HK-2 (cell line): Measurements from ENCODE around the gene PRDX3.
"Not testable (repeated sequence)": the region's sequence is repeated elsewhere in the genome, so short reads cannot be mapped to it uniquely, and the experiment has no call there.

Experiments used
- DNase-seq: peaks from one replicate; pipeline ENCODE4 v3.0.0-alpha.2; 2018; ENCODE audit not compliant: unreplicated experiment

PRDX3 gene

DNA sequence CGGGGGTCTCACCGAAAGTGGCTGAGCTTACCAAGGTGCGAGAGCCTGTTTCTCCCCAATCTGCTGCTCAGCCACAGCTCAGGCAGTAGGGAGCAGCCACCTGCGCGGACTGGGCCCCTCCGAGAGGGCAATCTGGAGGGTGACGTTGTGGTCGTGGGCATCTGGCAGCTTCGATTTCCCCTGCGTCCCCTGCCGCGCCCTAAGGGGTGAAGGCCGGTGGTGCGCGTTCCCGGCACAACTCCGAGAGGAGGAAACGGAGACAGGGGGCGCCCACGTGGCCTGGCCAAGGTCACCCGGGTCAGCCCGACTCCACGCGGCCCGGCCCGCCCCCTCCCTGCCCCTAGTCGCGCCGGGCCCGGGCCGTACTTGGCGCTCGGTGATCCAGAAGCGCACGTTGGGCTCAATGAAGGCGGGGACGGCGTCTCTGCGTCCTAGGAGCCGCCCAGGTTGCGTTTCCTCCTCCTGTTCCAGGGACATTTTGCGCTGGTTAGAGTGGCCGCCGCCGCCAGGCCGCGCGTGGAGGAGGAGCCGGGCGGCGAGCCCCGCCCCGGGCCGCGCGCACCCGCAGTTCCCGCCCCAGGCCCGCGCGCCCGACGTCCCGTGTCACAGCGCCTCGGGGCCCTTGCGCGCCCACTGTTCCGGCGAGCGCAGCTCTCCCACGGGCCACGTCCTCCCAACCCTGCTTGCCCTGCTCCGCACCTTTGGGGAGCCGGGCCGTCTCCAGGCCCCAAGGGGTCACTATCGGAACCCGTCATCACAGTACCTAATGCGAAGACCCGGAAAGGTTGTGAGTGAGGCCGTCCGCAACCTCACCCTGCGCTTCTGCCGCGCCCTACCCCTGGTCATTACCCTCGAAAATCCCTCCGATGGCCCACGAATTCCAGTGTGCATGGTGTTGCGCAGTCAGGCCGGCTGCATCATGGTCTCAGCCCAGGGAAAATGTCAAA lies 13.2 kb downstream of the PRDX3 start, which contains the start of gene SFXN4:
Gene SFXN4, minus strand, starts transcription at position 544 of the 947 bp plus-strand sequence. Its CDS starts 67 bp downstream, at position 477.
- DNase-seq: peak; percentile 81

DNA sequence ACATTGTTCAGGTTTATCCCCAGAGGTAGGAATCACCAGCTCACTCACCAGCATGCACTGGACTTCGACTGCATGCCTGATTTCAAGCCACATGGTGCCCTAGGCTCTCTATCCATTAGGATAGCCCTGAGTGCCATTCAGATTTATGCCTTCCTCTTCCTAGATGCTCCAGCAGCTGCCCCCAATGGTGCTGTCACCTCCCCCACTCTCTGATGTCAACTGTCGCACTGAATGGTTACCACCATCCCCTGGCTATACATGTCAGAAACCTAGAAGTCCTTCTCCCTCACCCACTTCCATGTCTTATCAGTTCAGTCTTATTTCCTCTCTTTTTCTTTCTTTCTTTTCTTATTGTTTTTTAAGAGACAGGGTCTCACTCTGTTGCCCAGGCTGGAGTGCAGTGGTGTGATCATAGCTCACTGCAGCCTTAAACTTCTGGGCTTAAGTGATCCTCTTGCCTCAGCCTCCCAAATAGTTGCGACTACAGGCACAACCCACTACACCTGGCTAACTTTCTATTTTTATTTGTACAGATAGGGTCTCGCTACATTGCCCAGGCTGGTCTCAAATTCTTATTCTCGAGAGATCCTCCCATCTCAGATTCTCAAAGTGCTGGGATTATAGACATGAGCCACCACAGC lies 16.0 kb downstream of the PRDX3 start:
- DNase-seq: no peak

DNA sequence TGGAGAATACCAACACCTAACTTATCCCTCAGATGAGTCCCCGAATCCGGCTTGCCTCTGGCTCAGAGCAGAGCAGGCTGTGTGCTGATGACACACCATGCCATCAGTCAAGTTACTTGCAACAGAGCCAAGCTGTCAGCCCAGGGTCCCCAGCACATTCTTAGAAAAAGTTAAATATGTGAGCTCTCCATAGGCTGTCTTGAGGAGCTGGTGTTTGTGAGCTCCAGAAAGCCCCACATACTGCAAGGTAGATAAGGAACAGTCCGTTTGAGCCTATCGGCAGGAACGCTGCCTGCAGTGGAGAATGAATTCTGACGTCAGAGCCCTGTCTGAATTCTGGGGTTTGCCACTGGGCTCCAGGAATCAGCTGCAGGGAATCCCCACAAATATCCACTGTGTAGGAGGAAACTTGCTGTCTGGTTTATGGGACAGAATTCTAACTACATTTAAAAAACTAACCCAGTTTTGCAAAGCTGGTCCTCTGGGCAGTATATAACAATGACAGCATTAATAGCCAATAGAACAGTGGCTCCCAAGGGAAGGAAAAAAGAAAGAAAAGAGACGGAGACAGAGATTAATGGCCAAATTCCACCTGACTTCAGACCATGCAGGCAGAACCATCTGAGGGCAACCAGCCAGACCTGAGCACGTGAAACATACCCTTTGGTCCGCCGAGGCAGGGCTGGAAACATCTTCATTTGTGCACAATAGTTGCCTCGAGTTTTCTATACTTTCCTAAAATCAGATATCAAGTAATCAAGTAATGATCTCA lies 16.7 kb downstream of the PRDX3 start:
- no peak for DNase-seq

DNA sequence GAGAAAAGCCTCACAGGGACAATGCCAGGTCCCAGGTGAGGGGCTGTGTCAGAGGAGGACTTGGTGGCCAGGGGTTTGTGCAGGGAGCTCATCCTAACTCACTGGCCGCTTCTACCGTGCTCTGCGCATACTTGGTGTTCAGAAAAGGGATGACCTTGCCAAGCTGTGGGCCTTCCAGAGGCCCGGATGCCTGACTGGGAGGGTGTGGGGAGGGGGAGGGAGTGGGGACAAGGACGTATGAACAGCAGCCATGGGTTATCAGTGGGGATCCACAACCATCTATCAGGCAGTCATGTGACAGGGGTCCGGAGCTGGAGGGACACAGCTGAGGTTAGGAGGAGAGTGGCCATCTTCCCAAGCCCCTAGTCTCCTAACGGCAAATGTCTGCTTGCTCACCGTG lies 19.3 kb downstream of the PRDX3 start:
- no peak for DNase-seq

DNA sequence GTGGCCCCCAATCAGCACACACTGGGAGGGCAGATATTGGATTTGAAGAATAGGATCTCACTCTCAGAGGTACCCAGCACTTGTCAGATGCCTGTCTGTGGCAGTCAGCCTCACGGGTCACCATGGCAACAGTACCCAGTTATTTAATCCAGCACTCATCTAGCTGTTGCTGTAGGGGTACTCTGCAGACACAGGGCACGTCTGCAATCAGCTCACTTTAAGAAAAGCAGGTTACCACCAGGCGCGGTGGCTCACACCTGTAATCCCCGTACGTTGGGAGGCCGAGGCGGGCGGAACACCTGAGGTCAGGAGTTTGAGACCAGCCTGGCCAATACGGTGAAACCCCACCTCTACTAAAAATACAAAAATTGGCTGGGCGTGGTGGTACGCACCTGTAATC lies 25.0 kb downstream of the PRDX3 start:
- DNase-seq: no peak

DNA sequence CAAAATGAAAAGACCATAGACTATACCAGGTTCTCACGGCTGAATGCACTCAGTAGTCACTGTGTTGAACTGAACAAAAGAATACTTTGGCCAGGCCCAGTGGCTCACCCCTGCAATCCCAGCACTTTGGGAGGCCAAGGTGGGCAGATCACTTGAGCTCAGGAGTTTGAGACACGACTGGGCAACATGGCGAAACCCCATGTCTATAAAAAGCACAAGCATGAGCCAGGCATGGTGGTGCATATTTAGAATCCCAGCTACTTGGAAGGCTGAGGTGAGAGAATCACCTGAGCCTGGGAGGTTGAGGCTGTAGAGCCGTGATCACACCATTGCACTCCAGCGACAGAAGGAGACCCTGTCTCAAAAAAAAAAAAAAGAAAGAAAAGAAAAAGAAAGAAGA lies 25.6 kb downstream of the PRDX3 start:
- no peak for DNase-seq

DNA sequence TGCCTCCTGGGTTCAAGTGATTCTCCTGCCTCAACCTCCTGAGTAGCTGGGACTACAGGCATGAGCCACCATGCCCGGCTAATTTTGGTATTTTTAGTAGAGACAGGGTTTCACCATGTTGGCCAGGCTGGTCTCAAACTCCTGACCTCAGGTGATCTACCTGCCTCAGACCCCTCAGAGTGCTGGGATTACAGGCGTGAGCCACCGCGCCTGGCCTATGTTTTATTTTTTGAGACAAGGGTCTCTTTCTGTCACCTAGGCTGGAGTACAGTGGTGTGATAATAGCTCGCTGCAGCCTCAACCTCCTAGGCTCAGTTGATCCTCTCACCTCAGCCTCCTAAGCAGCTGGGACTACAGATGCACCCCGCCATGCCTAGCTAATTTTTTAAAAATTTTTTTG lies 27.0 kb downstream of the PRDX3 start:
- not testable (repeated sequence) for DNase-seq

DNA sequence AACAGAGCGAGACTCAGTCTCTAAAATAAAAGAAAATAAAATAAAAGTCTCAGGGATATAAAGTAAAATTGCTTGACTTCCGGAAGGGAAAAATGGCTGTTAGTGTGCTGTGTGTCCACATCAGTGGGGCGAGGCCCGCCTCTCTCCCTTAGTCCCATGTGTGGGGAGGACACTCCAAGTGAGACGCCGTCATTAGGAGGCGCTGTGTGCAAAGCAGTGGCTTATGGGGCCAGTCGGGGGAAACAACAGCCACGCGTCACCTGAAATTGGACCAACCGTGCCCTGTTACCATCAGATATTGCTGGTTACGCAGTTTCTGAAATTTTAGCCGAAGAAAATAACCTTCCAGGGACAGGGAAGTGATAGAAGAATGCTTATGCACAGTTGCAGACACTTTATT lies 28.9 kb downstream of the PRDX3 start:
- no peak for DNase-seq

DNA sequence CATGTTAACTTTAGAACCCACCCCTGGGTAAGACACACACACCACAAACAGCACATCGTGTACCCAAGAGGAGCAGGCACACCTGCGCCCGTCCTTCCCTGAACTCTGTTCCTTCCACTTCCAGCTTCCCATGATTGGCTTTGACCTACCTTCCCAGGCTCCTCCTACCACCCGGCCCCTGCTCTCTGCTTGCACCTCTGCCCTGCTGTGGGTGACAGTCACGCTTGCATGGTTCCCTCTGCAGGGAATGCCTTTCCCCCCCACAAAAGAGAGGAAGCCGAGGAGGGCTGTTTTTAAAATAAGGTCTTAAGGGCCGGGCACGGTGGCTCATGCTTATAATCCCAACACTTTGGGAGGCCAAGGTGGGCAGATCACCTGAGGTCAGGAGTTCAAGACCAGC lies 29.5 kb downstream of the PRDX3 start:
- DNase-seq: no peak

DNA sequence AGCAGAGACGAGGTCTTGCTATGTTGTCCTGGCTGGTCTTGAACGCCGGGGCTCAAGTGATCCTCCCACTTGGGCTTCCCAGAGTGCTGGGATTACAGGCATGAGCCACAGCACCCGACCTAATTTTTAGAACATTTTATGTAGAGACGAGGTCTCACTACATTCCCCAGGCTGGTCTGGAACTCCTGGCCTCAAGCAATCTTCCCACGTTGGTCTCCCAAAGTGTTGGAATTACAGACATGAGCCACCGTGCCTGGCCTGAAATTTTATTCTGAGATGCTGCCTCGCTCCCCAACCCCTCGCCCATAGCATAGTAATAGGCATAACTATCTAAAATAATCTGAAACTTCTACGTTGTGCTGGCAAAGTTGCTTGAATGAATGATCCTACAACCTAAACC lies 35.0 kb downstream of the PRDX3 start:
- DNase-seq: no peak

DNA sequence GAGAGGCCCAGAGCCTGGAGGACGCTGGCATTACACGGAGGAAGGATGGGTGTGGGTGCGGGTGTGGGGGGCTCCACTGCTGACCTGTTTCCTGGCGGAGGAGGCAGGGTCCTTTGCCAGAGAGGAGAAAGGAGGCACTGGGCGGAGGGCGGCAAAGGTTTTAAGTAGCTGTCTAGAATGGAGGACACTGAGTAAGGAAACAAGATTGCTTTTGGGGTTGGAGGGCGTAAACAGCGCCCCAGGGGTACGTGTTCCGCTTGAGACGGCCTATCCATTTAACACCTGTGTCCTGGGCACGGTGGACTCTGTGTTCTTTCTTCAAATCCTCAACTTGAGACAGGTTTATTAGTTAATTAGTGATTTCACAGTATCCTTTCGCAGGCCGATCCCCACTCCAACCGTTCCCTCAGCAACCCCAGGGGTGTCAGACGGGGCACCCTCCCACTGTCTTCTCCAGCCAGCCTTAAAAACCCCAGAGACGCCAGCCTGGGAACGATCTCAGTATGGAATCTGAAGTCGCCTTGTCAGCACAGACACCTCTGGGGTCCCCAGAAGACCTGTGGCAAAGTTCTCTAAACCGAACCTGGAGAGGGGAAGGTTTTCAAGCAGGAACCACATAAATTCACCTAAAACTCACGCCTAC lies 37.9 kb downstream of the PRDX3 start:
- DNase-seq: no peak

DNA sequence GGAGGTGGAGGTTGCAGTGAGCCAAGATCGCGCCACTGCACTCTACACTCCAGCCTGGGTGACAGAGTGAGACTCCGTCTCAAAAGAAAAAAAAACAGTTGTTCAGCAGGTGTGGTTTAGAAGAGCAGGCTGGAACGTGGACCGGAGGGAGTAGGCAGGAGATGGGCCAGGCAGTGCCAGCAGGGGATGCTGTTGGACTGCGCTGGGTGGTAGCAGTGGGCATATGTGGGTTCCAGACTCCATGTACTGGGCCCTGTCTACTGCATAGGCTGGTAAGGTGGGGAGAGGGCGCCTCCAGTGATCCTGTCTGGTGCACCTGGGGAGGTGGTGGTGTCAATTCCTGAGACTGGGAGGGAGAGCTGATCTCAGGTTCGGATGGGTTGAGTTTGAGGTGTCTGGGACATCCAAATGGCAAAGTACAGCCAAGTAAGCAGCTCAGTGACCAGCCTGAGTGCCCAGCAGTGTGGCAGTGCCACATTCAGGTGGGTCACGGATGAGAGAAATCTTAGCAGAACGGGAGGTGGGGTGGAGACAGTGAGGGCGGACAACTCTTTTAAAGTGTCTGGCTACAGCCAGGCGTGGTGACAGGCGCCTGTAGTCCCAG lies 39.0 kb downstream of the PRDX3 start:
- peak; percentile 38 for DNase-seq

DNA sequence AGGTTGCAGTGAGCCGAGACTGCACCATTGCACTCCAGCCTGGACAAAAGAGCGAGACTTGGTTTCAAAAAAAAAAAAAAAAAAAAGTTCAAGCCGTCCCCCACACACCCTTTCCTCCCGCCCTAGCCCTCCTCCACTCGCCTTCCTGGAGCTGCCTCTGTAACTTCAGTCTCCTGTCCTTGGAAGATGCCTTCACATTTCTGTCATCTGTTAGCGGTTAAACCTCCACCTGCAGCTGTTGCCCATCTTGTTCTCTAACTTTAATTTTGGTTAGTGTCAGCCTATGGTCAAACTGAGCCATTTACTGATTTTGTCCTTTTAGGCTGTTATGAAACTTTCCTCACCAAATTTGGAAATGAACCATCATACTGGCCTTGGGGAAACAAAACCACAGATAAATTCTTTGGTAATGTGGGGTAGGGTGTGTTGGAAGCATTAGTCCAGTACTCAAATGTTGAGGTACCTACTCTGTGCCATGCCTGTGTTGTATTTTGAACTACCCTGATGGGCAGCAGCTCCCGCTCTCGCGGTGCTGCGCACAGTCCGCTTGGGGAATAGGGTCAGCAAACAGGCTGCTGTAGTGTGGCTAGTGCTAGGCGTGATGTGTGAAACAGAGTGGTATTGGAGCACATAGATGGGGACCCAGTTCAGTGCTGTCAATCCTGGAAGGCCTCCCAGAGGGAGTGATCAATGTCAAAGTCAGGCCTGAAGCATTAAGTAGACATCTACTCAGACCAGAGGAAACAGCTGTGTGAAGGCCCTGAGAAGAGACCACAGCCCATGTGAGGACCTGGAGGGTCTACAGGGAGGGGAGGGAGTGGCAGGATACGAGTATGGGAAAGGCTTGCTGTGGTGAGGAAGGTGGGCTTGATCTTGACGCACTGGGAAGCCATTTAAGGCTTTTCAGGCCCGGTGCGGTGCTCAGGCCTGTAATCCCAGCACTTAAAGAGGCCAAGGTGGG lies 40.0 kb downstream of the PRDX3 start:
- no peak for DNase-seq

DNA sequence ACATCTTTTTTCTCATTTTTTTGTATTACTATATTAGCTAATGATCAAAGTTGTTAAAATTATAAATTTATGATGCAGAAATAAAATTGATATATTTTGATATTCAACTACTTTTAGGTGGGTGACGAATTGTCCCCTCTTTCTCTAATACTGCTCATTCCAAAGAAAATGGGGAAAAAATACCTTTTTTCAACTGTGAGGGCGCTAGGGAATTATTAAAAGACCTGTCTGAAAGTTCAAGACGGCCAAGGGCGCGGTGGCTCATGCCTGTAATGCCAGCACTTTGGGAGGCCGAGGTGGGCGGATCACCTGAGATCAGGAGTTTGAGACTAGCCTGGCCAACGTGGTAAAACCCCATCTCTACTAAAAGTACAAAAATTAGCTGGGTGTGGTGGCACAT lies 40.7 kb downstream of the PRDX3 start:
- not testable (repeated sequence) for DNase-seq

DNA sequence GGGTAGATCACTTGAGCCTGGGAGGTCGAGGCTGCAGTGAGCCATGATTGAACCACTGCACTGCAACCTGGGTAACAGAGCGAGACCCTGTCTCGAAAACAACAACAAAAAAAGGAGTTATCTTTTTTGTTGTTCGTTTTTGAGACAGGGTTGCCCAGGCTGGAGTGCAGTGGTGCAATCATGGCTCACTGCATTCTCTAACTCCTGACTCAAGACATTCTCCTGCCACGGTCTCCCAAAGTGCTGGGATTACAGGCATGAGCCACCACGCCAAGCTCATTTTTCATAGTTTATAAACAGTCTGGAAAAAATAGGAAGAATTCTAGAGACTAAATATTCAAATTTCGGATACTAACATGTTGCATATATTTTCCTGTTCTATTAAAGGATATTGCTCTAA lies 42.5 kb downstream of the PRDX3 start:
- DNase-seq: no peak

DNA sequence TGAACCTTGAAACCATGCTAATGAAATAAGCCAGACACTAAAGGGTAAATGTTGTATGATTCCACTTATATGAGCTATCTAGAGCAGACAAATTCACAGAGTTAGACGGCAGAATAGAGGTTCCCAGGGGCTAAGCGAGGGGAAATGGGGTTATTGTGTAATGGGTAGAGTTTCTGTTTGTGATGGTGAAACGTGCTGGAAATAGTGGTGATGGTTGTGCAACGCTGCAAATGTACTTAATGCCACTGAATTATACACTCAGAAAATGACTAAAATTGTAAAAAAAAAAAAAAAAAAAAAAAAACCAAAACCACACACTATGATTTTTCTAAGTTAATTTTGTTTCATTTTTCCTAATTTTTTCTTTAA lies 43.1 kb downstream of the PRDX3 start:
- no peak for DNase-seq

DNA sequence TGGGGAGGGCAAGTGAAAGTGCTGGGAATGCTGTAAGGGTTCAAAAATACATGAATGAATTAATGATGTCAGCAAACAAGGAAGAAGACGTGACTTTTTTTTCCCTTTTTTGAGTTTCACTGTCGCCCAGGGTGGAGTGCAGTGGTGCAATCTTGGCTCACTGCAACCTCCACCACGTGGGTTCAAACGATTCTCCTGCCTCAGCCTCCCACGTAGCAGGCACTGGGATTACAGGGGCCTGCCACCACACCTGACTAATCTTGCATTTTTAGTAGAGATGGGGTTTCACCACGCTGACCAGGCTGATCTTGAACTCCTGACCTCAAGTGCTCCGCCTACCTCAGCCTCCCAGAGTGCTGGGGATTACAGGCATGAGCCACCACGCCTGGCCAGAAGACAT lies 44.7 kb downstream of the PRDX3 start:
- DNase-seq: no peak

DNA sequence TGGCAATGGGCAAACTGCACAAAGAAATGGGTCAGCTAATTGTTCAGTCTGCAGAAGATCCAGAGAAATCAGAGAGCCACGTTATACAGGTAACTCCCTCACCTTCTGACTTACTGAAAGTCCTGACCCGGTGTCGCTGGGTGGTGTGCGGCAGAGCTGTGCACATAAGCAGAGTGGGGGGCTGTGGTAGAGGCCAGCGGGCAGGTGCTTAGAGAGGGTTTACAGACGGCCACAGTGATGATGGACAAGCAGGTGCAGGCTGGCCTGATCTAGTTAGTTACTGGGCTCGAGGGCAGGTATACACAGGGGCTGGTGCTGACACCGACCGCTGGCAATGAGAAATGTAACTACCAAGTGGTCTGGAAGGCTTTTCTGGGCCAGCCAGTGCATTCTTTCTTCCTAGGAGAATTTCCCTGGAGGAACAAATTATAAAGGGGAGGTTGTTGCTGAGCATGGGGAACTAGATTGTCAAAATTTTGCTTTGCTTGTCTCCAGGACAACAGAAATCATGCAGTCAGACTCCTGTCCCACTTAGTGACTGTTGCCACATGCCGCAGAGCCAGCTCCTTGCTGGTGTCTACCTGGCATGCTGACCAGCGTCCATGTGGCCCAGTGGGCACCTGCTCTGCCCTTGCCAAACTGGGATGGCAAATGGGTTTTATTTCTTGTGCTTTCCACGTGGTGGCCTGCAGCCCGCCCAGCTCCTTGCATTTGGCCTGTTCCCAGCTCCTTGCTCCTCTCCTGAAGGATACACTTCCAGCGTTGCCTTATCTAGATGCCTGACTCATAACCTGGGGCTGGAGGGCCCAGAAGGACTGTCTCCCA lies 45.9 kb downstream of the PRDX3 start:
- DNase-seq: no peak

DNA sequence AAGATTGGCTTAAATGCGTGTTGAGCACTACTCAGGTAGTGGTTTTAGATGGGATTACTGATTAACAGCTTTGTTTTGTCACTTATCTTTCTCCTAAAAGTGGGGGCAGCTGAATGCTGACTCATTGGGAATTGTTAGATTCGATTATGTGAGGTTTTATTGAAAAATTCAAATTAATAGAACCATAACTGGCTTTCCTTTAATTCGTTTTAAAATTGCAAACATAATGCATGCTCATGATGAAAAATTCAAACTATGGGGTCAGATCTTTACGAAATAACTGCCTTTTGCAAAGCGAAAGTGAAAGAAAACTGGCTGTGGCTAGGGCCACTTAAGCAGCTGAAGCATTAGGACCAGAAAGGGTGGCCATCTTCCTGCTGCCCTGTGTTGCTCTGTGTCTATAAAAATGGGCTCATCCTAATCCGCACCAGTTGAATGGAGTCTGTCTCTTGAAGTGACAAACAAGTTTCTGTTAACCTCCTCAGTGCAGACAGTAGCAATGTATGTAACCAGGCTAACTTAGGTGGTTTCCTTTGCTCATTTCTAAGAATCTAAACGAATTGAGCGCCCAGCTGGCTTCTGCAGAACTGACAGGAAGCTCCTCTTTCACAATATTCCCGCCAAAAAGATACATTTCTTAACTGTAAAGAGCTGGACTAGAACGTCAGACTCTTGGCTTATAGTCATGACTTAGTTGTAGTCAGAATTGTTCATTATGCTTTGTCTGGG lies 46.9 kb downstream of the PRDX3 start:
- DNase-seq: no peak
